HUDEP-2 (cell line): Measurements from ENCODE around the gene NIM1K.
"Not testable (repeated sequence)": the region's sequence is repeated elsewhere in the genome, so short reads cannot be mapped to it uniquely, and the experiment has no call there.

Experiments
- DNase-seq, 76 experiments: peaks; one replicate each; lab custom pipeline; 2025; ENCODE audit not compliant: unreplicated experiment in 76 of 76; lab: John Stamatoyannopoulos, UW

The NIM1K gene

GRCh38 chr5:43183101-43183500, 8.9 kb upstream of the NIM1K start:
- not testable (repeated sequence) for DNase-seq

GRCh38 chr5:43190755-43191603, 1.0 kb upstream of the NIM1K start:
- peak in 2 of 76 experiments; percentile 14 to 19 for DNase-seq

GRCh38 chr5:43192558-43193180, 644 bp downstream of the NIM1K start:
- no peak for DNase-seq

DNA sequence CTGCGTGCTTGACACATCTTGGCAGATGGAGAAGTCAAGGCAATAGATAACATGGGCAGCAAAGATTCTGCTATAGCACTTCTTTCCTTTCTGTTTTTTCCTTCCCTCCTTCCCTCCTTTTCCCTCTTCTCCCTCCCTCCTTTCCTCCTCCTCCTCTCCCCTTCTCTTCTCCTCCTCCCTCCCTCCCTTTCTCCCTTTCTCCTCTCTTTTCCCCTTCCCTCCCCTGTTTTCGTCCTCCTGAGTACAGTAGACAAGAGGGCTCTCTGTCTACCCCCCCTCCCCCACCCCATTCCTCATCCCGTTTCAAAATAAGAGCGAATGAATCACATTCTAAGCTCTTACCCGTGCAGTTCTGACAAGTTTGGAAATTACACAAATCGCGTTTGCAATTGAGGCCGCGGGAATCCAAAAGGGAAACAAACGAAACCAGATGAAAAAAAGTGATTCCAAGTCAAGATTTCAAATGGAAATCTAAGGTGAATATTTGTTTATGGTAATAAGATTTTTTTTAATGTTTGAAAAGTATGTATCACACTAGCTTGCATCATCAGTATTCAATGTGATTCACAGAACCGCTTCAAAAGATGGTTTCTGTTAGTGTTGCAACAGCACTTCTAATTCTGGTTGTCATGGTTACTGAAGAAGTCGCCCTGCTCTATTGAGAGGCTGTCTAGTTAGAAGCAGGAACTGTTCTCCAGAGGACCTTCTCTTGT, 1.3 kb downstream of the NIM1K start:
- peak in 3 of 76 experiments; percentile 1 to 10 (median 7) for DNase-seq

GRCh38 chr5:43193894-43194265, 1.9 kb downstream of the NIM1K start:
- no peak for DNase-seq

DNA sequence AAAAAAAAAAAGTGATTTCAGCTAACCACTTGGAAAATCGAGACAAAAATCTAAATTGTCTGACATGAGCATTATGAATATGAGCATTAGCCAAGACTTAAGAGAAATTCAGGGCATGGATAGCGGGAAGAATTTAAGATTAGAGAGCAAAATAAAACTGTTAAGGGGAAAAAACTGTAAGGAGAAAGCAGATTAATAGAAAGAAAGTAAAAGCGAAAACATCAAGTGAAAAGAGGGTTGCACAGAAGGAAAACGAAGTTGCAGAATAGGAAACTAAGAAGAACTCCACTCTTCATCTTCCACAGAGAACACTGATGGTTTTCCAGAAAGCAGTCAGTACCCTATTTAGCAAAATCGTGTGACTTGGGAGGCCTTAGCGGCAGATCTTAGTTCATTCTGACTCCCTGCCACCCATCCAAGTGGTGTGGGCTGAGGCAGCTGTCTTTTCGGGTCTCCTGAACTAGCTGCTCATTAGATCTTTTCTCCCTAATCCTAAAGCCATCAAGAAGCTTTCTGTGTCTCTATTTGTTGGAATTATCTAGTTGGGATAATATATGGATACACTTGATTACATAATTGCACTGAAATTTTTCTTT, 3.7 kb downstream of the NIM1K start:
- DNase-seq: no peak

- DNase-seq: no peak
Measured at GRCh38 chr5:43197535-43197934, 5.5 kb downstream of the NIM1K start.

- DNase-seq: not testable (repeated sequence)
Measured at GRCh38 chr5:43201442-43201841, 9.4 kb downstream of the NIM1K start.

- no peak for DNase-seq
Measured at GRCh38 chr5:43202380-43202779, 10.4 kb downstream of the NIM1K start.

DNA sequence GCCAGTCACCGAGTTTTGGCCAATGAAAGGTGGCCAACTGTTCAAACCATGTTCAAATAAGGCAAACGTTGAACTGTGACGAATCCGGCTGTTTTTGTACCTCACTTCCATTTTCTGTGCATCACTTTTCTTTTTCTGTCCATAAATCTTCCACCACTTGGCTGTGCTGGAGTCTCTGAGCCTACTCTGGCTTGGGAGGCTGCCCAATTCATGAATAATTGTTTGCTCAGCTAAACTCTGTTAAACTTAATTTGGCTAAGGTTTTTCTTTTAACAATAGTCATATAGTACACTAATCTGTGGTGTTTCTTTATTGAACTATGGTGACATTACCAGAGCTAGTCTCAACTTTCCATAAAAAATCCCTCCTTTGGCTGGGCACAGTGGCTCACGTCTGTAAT, 11.3 kb downstream of the NIM1K start:
- DNase-seq: no peak

GRCh38 chr5:43204958-43205357, 12.9 kb downstream of the NIM1K start:
- peak in 1 of 76 experiments; percentile 6 for DNase-seq

- no peak for DNase-seq
Measured at GRCh38 chr5:43207601-43208000, 15.6 kb downstream of the NIM1K start.

GRCh38 chr5:43208658-43209057, 16.6 kb downstream of the NIM1K start:
- no peak for DNase-seq

DNA sequence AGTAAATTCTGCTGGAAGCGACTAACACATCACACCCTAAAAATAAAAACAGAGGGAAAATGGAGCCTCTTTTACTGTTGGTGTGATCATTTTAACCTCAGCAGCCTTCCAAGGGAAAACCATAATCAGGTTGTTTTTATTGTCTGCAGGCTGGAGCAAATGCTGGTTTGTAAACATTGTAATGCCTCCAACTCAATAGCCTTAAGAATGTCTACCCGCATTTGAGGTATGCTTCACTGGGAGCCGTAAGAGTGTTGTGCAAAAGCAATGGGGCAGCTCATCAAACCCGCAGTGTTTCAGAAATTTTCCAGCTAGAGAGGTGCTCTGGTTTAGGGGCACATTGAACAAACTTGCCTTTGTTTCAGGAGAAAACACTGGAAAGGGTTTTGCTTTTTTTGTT, 17.0 kb downstream of the NIM1K start:
- DNase-seq: no peak

DNA sequence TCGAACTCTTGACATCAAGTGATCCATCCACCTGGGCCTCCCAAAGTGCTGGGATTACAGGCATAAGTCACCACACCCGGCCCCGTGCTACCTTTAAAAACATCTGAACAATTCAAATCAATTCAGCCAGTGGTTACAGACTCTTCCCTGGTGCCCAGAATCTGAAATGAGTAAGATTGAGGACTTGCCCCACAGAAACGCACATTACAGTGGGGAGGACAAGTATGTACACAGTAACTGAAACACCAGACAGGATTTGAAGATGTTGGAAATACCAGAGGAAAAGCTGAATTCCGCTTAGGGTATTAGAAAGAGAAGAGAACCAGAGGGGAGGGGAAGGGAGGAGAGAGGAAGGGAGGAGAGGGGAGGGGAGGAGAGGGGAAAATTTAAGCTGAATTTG, 17.8 kb downstream of the NIM1K start:
- DNase-seq: no peak

GRCh38 chr5:43210570-43210969, 18.5 kb downstream of the NIM1K start:
- DNase-seq: no peak

GRCh38 chr5:43213951-43214350, 21.9 kb downstream of the NIM1K start:
- no peak for DNase-seq

DNA sequence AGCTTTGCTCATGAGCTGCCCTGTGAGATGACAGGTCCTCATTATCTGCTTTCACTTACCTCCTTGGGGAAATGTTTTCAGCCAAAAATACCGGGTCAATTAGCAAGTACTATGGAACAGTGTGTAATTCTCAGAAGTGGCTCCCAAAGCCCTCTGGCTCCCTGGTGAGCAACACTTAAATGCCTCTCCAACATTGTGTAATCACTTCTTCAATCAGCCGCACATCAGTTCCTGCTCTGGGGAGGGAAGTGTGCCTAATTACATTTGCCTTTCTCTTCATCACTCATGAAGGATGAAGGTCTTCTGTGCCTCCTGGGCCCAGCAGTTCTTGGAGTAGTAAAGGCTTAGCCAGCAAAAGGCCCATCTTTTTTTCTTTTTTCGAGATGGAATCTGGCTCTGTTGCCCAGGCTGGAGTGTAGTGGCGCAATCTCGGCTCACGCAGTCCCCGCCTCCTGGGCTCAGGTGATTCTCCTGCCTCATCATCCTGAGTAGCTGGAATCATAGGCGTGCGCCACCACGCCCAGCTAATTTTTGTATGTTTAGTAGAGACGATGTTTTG, 23.1 kb downstream of the NIM1K start:
- no peak for DNase-seq

DNA sequence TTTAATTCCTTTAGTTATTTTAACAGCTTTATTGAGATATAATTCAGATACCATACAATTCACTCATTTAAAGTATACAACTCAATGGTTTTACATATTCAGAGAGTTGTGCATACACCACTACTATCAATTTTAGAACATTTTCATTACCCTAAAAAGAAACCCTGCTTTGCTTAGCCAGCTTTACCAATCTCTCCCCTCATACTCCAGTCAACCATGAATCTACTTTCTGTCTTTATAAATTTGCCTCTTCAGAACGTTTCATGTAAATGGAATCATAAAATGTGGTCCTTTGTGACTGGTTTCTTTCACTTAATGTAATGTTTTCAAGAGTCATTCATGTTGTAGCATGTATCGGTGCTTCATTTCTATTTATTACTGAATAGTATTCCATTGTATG, 24.9 kb downstream of the NIM1K start:
- no peak for DNase-seq

DNA sequence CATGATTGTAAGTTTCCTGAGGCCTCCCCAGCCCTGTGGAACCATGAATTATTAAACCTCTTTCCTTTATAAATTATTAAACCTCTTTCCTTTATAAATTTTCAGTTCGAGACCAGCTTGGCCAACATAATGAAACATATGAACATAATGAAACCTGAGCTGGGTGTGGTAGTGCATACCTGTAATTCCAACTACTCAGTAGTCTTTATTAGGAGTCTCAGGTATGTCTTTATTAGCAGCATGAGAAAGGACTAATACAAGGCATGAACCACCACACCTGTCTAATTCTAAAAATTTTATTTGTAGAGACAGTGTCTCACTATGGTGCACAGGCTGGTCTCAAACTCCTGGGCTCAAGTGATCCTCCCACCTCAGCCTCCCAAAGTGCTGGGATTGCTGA, 27.1 kb downstream of the NIM1K start:
- no peak for DNase-seq

GRCh38 chr5:43221502-43221901, 29.5 kb downstream of the NIM1K start:
- DNase-seq: no peak
